Spleen (tissue), 11 donors: ENCODE results near the gene CNTNAP2. TPM values are rescaled to one million over a fixed set of nuclear protein-coding genes. Genes with fewer than 3 reads are reported as not detected.

Source experiments
- DNase-seq: peaks from one replicate; pipeline ENCODE4 v3.0.0-alpha.2; 2020
- H3K27ac ChIP-seq, 8 donors: fragments of 200-600 bp; sonication (generic) in 7 of 8; 1 replicate in 4 of 8; 2 replicates in 4 of 8; pipeline versions ENCODE4 v1.5.0 to v1.8.0; 2016 to 2021; ENCODE audit warnings: inconsistent platforms in 4 of 8, mild to moderate bottlenecking in 4 of 8, moderate library complexity in 1 of 8
- H3K27me3 ChIP-seq, 7 donors: fragments of 200-600 bp; sonication (generic) in 6 of 7; replicated peaks in 1 of 7; 1 replicate in 4 of 7; 2 replicates in 3 of 7; pipeline versions ENCODE4 v1.5.0 to v1.8.0; 2016 to 2021; ENCODE audit warnings: inconsistent platforms in 3 of 7, mild to moderate bottlenecking in 1 of 7
- H3K36me3 ChIP-seq, 6 donors: fragments of 200-600 bp; sonication (generic) in 5 of 6; 1 replicate in 4 of 6; 2 replicates in 2 of 6; pipeline versions ENCODE4 v1.5.0 to v1.8.0; 2016 to 2021; ENCODE audit warnings: inconsistent platforms in 2 of 6
- H3K4me1 ChIP-seq, 6 donors: fragments of 200-600 bp; sonication (generic) in 5 of 6; 1 replicate in 3 of 6; 2 replicates in 3 of 6; pipeline versions ENCODE4 v1.5.0 to v1.8.0; 2016 to 2021; ENCODE audit warnings: inconsistent platforms in 3 of 6
- H3K4me3 ChIP-seq, 8 donors: fragments of 200-600 bp; sonication (generic) in 7 of 8; 1 replicate in 4 of 8; 2 replicates in 4 of 8; pipeline versions ENCODE4 v1.5.0 to v1.8.0; 2016 to 2021; ENCODE audit warnings: inconsistent platforms in 4 of 8, mild to moderate bottlenecking in 4 of 8, moderate library complexity in 2 of 8
- H3K9me3 ChIP-seq, 8 donors: fragments of 200-600 bp; sonication (generic) in 7 of 8; 1 replicate in 4 of 8; 2 replicates in 4 of 8; pipeline versions ENCODE4 v1.5.0 to v1.8.0; 2016 to 2021; ENCODE audit warnings: inconsistent platforms in 4 of 8
- CTCF ChIP-seq, 11 experiments: fragments of 200-600 bp in 7 of 11; fragments of 450-650 bp in 4 of 11; sonication (generic) in 4 of 11; IDR thresholded peaks in 8 of 11; conservative IDR thresholded peaks in 3 of 11; 1 replicate in 7 of 11; 2 replicates in 4 of 11; pipeline versions ENCODE4 v1.4.0 to v1.8.0; 2016 to 2021; ENCODE audit warnings: antibody characterized with exemption in 11 of 11, inconsistent platforms in 4 of 11, mild to moderate bottlenecking in 1 of 11
- POLR2A ChIP-seq, 3 donors: fragments of 450-650 bp; IDR thresholded peaks; one replicate each; pipeline ENCODE4 v1.5.1; 2017; ENCODE audit warnings: antibody characterized with exemption in 3 of 3, mild to moderate bottlenecking in 1 of 3
- POLR2AphosphoS5 ChIP-seq, 3 donors: sonication (generic); formaldehyde crosslinking; IDR thresholded peaks; one replicate each; pipeline ENCODE4 v1.5.1; 2017; ENCODE audit warnings: antibody characterized with exemption in 3 of 3
- WGBS, 5 donors: extraction: QIAGEN DNeasy Blood & Tissue Kit in 3 of 5; methylation state at CpG; one replicate each; pipeline versions ENCODE4 v1.1.5 to v1.1.7; 2013 to 2018; 5-methylcytosine and 5-hydroxymethylcytosine counted together
- intact Hi-C: fragments of 100-400 bp; cut with DNase I; formaldehyde crosslinking; loops from one replicate; pipeline ENCODE4 v1.15.0; 2023; ENCODE audit warnings: low total_unique reads
- polyA plus RNA-seq, 3 donors: library from polyadenylated mRNA; stranded (reverse); fragments of 200-250 nt; gene quantifications; one replicate each; pipeline ENCODE4 v1.2.1, GENCODE V29; 2013
- total RNA-seq, 7 donors: library from RNA; depleted of rRNA in 3 of 7; stranded (reverse); fragments of >200 nt in 3 of 7; fragmentation: NEBNext Ultra II Directional in 4 of 7; extraction: Animal tissue kit (Norgen Biotek cat#: 25700) in 4 of 7; gene quantifications; one replicate each; pipeline versions ENCODE4 v1.1.0 to v1.2.1, GENCODE V29; 2016 to 2021
- donor health status: healthy with polysubstance abuse.
- donor health status: DM: no; HTN: no; CAD: no; lungs with moderate emphysema.
- donor health status: DM: no; HTN: no; CAD: no.
- donor health status: Bipolar disorder and iron deficiency.
- donor health status: healthy.
- donor health status: DM: no; HTN: no; CAD: no.
- donor health status: DM: yes; HTN: yes; CAD: no.

CNTNAP2 gene
- total and polyA plus RNA-seq, 10 donors: 0.13 to 2.0 (median 0.82) TPM

DNA sequence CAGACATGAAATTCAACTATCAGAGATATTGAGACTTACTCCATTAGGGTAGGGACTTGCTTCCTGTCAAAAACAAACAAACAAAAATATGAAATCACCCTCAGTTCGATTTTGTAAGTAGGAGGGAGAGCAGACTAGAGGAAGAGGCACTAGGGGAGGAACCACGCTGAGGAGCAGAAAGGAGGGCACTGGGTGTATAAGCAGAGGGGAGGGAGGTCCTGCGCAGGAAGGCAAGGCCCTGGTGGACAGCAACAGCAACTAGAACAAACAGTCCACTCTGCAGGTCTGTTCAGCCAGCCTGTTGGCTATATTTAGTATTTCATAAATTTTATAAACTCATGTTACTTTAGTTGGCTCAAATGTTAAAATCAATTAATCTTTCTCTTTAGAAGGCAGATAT, 1536.9 kb downstream of the CNTNAP2 start:
- Histone ChIP-seq H3K4me3 (no peak overlapping the region), H3K4me1 (no peaks in the 10 kb centered on the region), H3K9me3 (no peaks in the 10 kb centered on the region), H3K27ac (no peak overlapping the region), H3K27me3 (no peaks in the 10 kb centered on the region), H3K36me3 (no peaks in the 10 kb centered on the region)
- intact Hi-C loops: no loop called here
- 54 to 70% (median 60%) methylated on average over 3 of the region's 3 CpGs for WGBS, 5 donors
- TF ChIP-seq POLR2AphosphoS5 (IDR thresholded peaks at IDR 0.05): no peak
- no peak for TF ChIP-seq POLR2A (IDR thresholded peaks at IDR 0.05)
- DNase-seq: no peak

DNA sequence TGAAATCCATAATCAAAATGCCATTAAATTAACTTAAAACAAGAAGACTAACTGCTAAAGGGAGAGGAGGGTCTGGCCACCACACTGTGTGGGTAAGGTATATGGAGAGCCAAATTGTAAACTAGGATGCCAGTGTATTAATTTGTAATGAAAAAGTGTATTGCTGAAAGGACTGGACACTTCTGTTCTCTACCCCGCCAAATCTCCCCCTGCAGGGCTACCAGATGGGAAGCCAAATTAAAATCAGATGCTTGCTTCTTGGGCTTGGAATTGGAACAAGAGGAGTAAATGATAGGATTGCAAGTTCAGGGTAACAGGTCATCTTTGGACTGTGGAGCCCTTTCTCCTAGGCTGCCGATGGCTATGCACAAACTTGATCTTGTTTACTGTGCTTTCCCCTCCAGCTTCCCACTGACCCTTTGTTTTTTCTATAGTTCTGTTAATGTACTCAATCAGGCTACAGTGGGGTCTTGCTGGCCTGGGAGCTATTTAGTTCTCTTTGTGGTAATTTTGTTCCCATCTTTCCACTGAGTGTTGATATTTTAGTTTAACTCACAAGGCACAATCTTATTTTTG, 1541.9 kb downstream of the CNTNAP2 start:
- no peak for DNase-seq
- no peaks in the 10 kb centered on the region for H3K4me1 ChIP-seq
- H3K4me3 ChIP-seq: no peak overlapping the region
- H3K27ac ChIP-seq: no peak overlapping the region
- H3K9me3 ChIP-seq: no peaks in the 10 kb centered on the region
- H3K36me3 ChIP-seq: no peaks in the 10 kb centered on the region
- intact Hi-C loops: no loop called here
- WGBS, 5 donors: 88 to 96% (median 91%) methylated on average over 2 of the region's 2 CpGs
- H3K27me3 ChIP-seq: no peaks in the 10 kb centered on the region
- TF ChIP-seq CTCF (IDR thresholded peaks at IDR 0.05 in 8 of 11, conservative IDR thresholded peaks at IDR 0.05 in 3 of 11) (no peak), POLR2AphosphoS5 (IDR thresholded peaks at IDR 0.05) (no peak), POLR2A (IDR thresholded peaks at IDR 0.05) (no peak)

- Histone ChIP-seq H3K27me3 (no peaks in the 10 kb centered on the region), H3K4me3 (no peak overlapping the region), H3K27ac (no peak overlapping the region), H3K4me1 (no peaks in the 10 kb centered on the region), H3K36me3 (no peaks in the 10 kb centered on the region), H3K9me3 (no peaks in the 10 kb centered on the region)
- 81 to 90% (median 82%) methylated on average over 4 of the region's 4 CpGs for WGBS, 5 donors
- DNase-seq: no peak
- TF ChIP-seq CTCF (IDR thresholded peaks at IDR 0.05 in 8 of 11, conservative IDR thresholded peaks at IDR 0.05 in 3 of 11) (no peak), POLR2AphosphoS5 (IDR thresholded peaks at IDR 0.05) (no peak), POLR2A (IDR thresholded peaks at IDR 0.05) (no peak)
- intact Hi-C loops: no loop called here
Measured at GRCh38 chr7:147659036-147659995, 1542.7 kb downstream of the CNTNAP2 start.

GRCh38 chr7:147664541-147664940, 1547.9 kb downstream of the CNTNAP2 start:
- TF ChIP-seq POLR2A (IDR thresholded peaks at IDR 0.05) (no peak), CTCF (IDR thresholded peaks at IDR 0.05 in 8 of 11, conservative IDR thresholded peaks at IDR 0.05 in 3 of 11) (no peak), POLR2AphosphoS5 (IDR thresholded peaks at IDR 0.05) (no peak)
- Histone ChIP-seq H3K4me1 (no peaks in the 10 kb centered on the region), H3K36me3 (no peaks in the 10 kb centered on the region), H3K27ac (no peak overlapping the region), H3K27me3 (no peaks in the 10 kb centered on the region), H3K9me3 (peaks cover 0 to 9% (median 0%) of the 10 kb centered on the region in 8 donors), H3K4me3 (no peak overlapping the region)
- no peak for DNase-seq
- intact Hi-C loops: no loop called here
- WGBS, 5 donors: 40 to 64% (median 49%) methylated on average over 6 of the region's 6 CpGs
